Adrenal gland (tissue), 12 donors: ENCODE data around the gene LMNB1. TPM values are rescaled to one million over a fixed set of nuclear protein-coding genes. Genes with fewer than 3 reads are reported as not detected.
"Not testable (repeated sequence)": the region's sequence is repeated elsewhere in the genome, so short reads cannot be mapped to it uniquely, and the experiment has no call there.

Source experiments
- DNase-seq, 7 donors: peaks; one replicate each; pipeline ENCODE4 v3.0.0-alpha.2; 2019 to 2020
- H3K27ac ChIP-seq, 5 donors: fragments of 200-600 bp; sonication (generic) in 4 of 5; 1 replicate in 3 of 5; 2 replicates in 2 of 5; pipeline versions ENCODE4 v1.5.1 to v1.8.0; 2016 to 2020; ENCODE audit warnings: mild to moderate bottlenecking in 1 of 5
- H3K27me3 ChIP-seq: fragments of 200-600 bp; 2 replicates; pipeline ENCODE4 v1.8.0; 2021
- H3K36me3 ChIP-seq, 2 donors: fragments of 200-600 bp; replicated peaks in 1 of 2; 1 replicate in 1 of 2; 2 replicates in 1 of 2; pipeline versions ENCODE4 v1.5.1 to v1.8.0; 2018 to 2022
- H3K4me1 ChIP-seq, 2 donors: fragments of 200-600 bp; replicated peaks in 1 of 2; 1 replicate in 1 of 2; 2 replicates in 1 of 2; pipeline versions ENCODE4 v1.5.1 to v1.8.0; 2018 to 2021
- H3K4me3 ChIP-seq, 4 donors: fragments of 200-600 bp; sonication (generic) in 3 of 4; one replicate each; pipeline ENCODE4 v1.5.1; 2016 to 2018
- H3K9me3 ChIP-seq, 3 donors: fragments of 200-600 bp; sonication (generic) in 1 of 3; replicated peaks in 1 of 3; 1 replicate in 2 of 3; 2 replicates in 1 of 3; pipeline versions ENCODE4 v1.5.1 to v1.8.0; 2016 to 2021
- POLR2A ChIP-seq, 2 donors: fragments of 450-650 bp; IDR thresholded peaks; one replicate each; pipeline ENCODE4 v1.6.1; 2017; ENCODE audit warnings: antibody characterized with exemption in 2 of 2, mild to moderate bottlenecking in 2 of 2, moderate library complexity in 1 of 2
- whole genome bisulfite sequencing, 4 donors: extraction: QIAGEN DNeasy Blood & Tissue Kit in 2 of 4; methylation state at CpG; one replicate each; pipeline versions ENCODE4 v1.1.5 to v1.1.7; 2013 to 2017; 5-methylcytosine and 5-hydroxymethylcytosine counted together
- intact Hi-C, 2 donors: fragments of 100-400 bp; cut with DNase I; formaldehyde crosslinking; loops; one replicate each; pipeline versions ENCODE4 v1.14.1 to v1.15.0; 2022 to 2023
- polyA plus RNA-seq, 3 donors: library from polyadenylated mRNA; stranded (reverse); fragments of 200-250 nt in 2 of 3; fragments of 350-450 nt in 1 of 3; fragmentation: Illumina TruSeq in 1 of 3; extraction: RNeasy Lipid Tissue Mini Kit (QIAGEN cat#74804) in 1 of 3; gene quantifications; one replicate each; pipeline ENCODE4 v1.2.3, GENCODE V29; 2013 to 2014
- total RNA-seq, 9 donors: library from RNA; depleted of rRNA in 4 of 9; stranded (reverse); fragments of >200 nt in 4 of 9; fragments of 120-200 nt in 1 of 9; fragmentation: NEBNext Ultra II Directional in 1 of 9; extraction: Animal tissue kit (Norgen Biotek cat#: 25700) in 1 of 9; gene quantifications; one replicate each; pipeline versions ENCODE4 v1.1.0 to v1.2.4, GENCODE V29; 2013 to 2023
- TF ChIP-seq, protein P1 (sequence below), 6 experiments: fragments of 450-650 bp in 4 of 6; fragments of 200-600 bp in 2 of 6; sonication (generic) in 1 of 6; IDR thresholded peaks; 1 replicate in 5 of 6; 2 replicates in 1 of 6; pipeline versions ENCODE4 v1.5.1 to v1.8.0; 2016 to 2021; ENCODE audit warnings: antibody characterized with exemption in 6 of 6, mild to moderate bottlenecking in 2 of 6, moderate library complexity in 1 of 6
- donor health status: healthy with polysubstance abuse.
- donor health status: Bipolar disorder and iron deficiency.
- donor health status: DM: yes; HTN: yes; CAD: no.
- donor health status: DM: no; HTN: no; CAD: no.
- donor health status: DM: no; HTN: no; CAD: no.
- donor health status: DM: yes; HTN: yes; CAD: no.

The LMNB1 gene
- total and polyA plus RNA-seq, 12 donors, result 0.97 to 25.0 (median 5.7) TPM

GRCh38 chr5:126812199-126812570 lies 35.2 kb downstream of the LMNB1 start:
- peak overlapping the region in 2 of 5 donors; percentile 48 to 55 for H3K27ac ChIP-seq
- no peaks in the 10 kb centered on the region for H3K36me3 ChIP-seq
- no peak overlapping the region for H3K4me3 ChIP-seq
- no peak for DNase-seq
- no peaks in the 10 kb centered on the region for H3K27me3 ChIP-seq
- WGBS, 4 donors, result 73 to 94% (median 89%) methylated on average over 4 of the region's 4 CpGs
- H3K9me3 ChIP-seq, result no peaks in the 10 kb centered on the region
- intact Hi-C loops, result no loop called here
- H3K4me1 ChIP-seq, result no peaks in the 10 kb centered on the region
- no peak for TF ChIP-seq POLR2A (IDR thresholded peaks at IDR 0.05)
- TF ChIP-seq, protein P1, sequence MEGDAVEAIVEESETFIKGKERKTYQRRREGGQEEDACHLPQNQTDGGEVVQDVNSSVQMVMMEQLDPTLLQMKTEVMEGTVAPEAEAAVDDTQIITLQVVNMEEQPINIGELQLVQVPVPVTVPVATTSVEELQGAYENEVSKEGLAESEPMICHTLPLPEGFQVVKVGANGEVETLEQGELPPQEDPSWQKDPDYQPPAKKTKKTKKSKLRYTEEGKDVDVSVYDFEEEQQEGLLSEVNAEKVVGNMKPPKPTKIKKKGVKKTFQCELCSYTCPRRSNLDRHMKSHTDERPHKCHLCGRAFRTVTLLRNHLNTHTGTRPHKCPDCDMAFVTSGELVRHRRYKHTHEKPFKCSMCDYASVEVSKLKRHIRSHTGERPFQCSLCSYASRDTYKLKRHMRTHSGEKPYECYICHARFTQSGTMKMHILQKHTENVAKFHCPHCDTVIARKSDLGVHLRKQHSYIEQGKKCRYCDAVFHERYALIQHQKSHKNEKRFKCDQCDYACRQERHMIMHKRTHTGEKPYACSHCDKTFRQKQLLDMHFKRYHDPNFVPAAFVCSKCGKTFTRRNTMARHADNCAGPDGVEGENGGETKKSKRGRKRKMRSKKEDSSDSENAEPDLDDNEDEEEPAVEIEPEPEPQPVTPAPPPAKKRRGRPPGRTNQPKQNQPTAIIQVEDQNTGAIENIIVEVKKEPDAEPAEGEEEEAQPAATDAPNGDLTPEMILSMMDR (IDR thresholded peaks at IDR 0.05), result no peak

DNA sequence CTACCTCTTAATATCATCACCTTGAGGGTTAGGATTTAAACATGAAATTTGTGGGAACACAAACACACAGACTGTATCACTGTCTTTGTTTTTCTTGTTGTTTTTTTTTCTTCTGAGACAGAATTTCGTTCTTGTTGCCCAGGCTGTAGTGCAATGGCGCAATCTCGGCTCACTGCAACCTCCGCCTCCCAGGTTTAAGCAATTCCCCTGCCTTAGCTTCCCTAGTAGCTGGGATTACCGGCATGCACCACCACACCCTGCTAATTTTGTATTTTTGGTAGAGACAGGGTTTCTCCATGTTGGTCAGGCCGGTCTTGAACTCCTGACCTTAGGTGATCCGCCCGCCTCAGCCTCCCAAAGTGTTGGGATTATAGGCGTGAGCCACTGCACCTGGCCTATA lies 36.9 kb downstream of the LMNB1 start:
- H3K36me3 ChIP-seq, H3K4me1 ChIP-seq, H3K9me3 ChIP-seq, DNase-seq, intact Hi-C loops, H3K27ac ChIP-seq, H3K4me3 ChIP-seq, H3K27me3 ChIP-seq: not testable (repeated sequence)
- 80 to 97% (median 90%) methylated on average over 9 of the region's 9 CpGs for WGBS, 4 donors

DNA sequence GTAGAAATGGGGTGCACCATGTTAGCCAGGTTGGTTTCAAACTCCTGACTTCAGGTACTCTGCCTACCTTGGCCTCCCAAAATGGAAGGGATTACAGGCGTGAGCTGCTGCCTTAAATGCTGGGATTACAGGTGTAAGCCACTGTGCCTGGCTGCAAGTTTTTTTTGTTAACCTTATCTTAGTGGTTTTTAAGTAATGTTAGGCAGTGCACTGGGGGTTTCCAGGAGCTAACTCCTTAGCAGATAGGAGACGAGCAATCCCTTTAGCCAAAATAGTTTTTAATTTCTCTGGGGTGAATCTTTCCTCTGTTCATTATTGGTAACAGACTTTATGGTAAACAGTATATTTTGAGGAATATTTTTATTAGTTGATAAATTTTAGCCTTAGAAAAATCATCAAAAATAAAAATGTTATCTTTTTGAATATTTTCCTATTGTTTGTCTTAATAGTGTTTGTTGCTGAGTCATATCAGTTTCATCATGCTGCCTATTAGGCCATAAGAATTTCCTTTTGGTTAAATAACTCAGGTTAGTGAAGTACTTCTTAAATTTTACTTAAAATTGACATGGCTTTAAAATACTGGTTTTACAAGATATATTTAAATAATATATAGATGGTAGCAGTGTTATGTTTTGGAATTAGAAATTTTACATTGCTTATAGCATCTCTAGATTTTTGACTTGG lies 37.9 kb downstream of the LMNB1 start:
- TF ChIP-seq POLR2A (IDR thresholded peaks at IDR 0.05), result no peak
- TF ChIP-seq, protein P1 (IDR thresholded peaks at IDR 0.05), result no peak

GRCh38 chr5:126816649-126817048 lies 39.7 kb downstream of the LMNB1 start:
- Histone ChIP-seq H3K4me1 (no peaks in the 10 kb centered on the region), H3K4me3 (no peak overlapping the region), H3K9me3 (no peaks in the 10 kb centered on the region), H3K27me3 (no peaks in the 10 kb centered on the region), H3K36me3 (no peaks in the 10 kb centered on the region), H3K27ac (no peak overlapping the region)
- TF ChIP-seq, protein P1 (IDR thresholded peaks at IDR 0.05), result no peak
- no peak for TF ChIP-seq POLR2A (IDR thresholded peaks at IDR 0.05)
- 96 to 98% (median 97%) methylated on average over 8 of the region's 8 CpGs for WGBS, 4 donors
- no peak for DNase-seq
- intact Hi-C loops, result no loop called here

More for the DNA sequence above, 37.9 kb downstream of the LMNB1 start:
- Histone ChIP-seq H3K27me3 (no peaks in the 10 kb centered on the region), H3K27ac (no peak overlapping the region), H3K36me3 (no peaks in the 10 kb centered on the region), H3K9me3 (no peaks in the 10 kb centered on the region), H3K4me1 (no peaks in the 10 kb centered on the region), H3K4me3 (no peak overlapping the region)
- 89 to 95% (median 93%) methylated on average over 2 of the region's 2 CpGs for WGBS, 4 donors
- intact Hi-C loops, result no loop called here
- no peak for DNase-seq

GRCh38 chr5:126818736-126819135 lies 41.8 kb downstream of the LMNB1 start:
- no peaks in the 10 kb centered on the region for H3K36me3 ChIP-seq
- WGBS, 4 donors, result 95 to 98% (median 97%) methylated on average over 4 of the region's 4 CpGs
- intact Hi-C loops, result no loop called here
- H3K27ac ChIP-seq, result no peak overlapping the region
- no peak for DNase-seq
- H3K4me1 ChIP-seq, result no peaks in the 10 kb centered on the region
- TF ChIP-seq, protein P1 (IDR thresholded peaks at IDR 0.05), result no peak
- TF ChIP-seq POLR2A (IDR thresholded peaks at IDR 0.05), result no peak
- no peaks in the 10 kb centered on the region for H3K27me3 ChIP-seq
- H3K9me3 ChIP-seq, result no peaks in the 10 kb centered on the region
- H3K4me3 ChIP-seq, result no peak overlapping the region
